HEK293T (cell line): Measurements from ENCODE around the gene RARA.

Source experiments
- CTCF ChIA-PET: fragments of 350-600 bp; formaldehyde crosslinking; extraction: SDS; loops from one replicate; lab custom pipeline; 2021; ENCODE audit warnings: antibody characterized with exemption, inconsistent platforms; lab: Yijun Ruan, JAX
- POLR2A ChIA-PET: fragments of 350-600 bp; formaldehyde crosslinking; extraction: SDS; loops from one replicate; lab custom pipeline; 2020; ENCODE audit warnings: antibody characterized with exemption, inconsistent platforms; lab: Yijun Ruan, JAX
- DNase-seq: peaks from one replicate; pipeline ENCODE4 v3.0.0; 2012; ENCODE audit warnings: mixed read lengths; ENCODE audit errors: extremely low spot score
- ARNT ChIP-seq: fragments of 450-650 bp; IDR thresholded peaks from 2 replicates; pipeline ENCODE4 v1.6.1; 2017; ENCODE audit warnings: mild to moderate bottlenecking
- BHLHE40 ChIP-seq: fragments of 450-650 bp; IDR thresholded peaks from 2 replicates; pipeline ENCODE4 v1.6.1; 2016; ENCODE audit warnings: mild to moderate bottlenecking, moderate library complexity, borderline replicate concordance
- CTBP1 ChIP-seq: fragments of 450-650 bp; IDR thresholded peaks from 2 replicates; pipeline ENCODE4 v1.6.1; 2016; ENCODE audit warnings: borderline replicate concordance
- ELF4 ChIP-seq: fragments of 450-650 bp; IDR thresholded peaks from 2 replicates; pipeline ENCODE4 v1.6.1; 2017; ENCODE audit warnings: antibody characterized with exemption
- FOXA1 ChIP-seq: fragments of 450-650 bp; IDR thresholded peaks from 2 replicates; pipeline ENCODE4 v1.6.1; 2016; ENCODE audit warnings: mild to moderate bottlenecking
- FOXK2 ChIP-seq: fragments of 450-650 bp; IDR thresholded peaks from 2 replicates; pipeline ENCODE4 v1.6.1; 2016; ENCODE audit warnings: mild to moderate bottlenecking
- FOXM1 ChIP-seq: fragments of 450-650 bp; IDR thresholded peaks from 2 replicates; pipeline ENCODE4 v1.6.1; 2017; ENCODE audit warnings: mild to moderate bottlenecking, borderline replicate concordance
- HDGF ChIP-seq: fragments of 450-650 bp; IDR thresholded peaks from 2 replicates; pipeline ENCODE4 v1.6.1; 2017; ENCODE audit warnings: antibody characterized with exemption, borderline replicate concordance
- L3MBTL2 ChIP-seq: fragments of 450-650 bp; conservative IDR thresholded peaks from 2 replicates; pipeline ENCODE4 v1.6.1; 2016; ENCODE audit warnings: mild to moderate bottlenecking
- LEF1 ChIP-seq: fragments of 450-650 bp; IDR thresholded peaks from 2 replicates; pipeline ENCODE4 v1.6.1; 2017; ENCODE audit warnings: mild to moderate bottlenecking, borderline replicate concordance
- NFRKB ChIP-seq: fragments of 450-650 bp; IDR thresholded peaks from 2 replicates; pipeline ENCODE4 v1.6.1; 2016; ENCODE audit warnings: mild to moderate bottlenecking, moderate library complexity
- PKNOX1 ChIP-seq: fragments of 450-650 bp; IDR thresholded peaks from 2 replicates; pipeline ENCODE4 v1.6.1; 2016
- SP1 ChIP-seq: fragments of 450-650 bp; IDR thresholded peaks from 2 replicates; pipeline ENCODE4 v1.6.1; 2017
- SUZ12 ChIP-seq: fragments of 450-650 bp; IDR thresholded peaks from 2 replicates; pipeline ENCODE4 v1.6.1; 2016; ENCODE audit warnings: mild to moderate bottlenecking
- TARDBP ChIP-seq: fragments of 450-650 bp; IDR thresholded peaks from 2 replicates; pipeline ENCODE4 v1.6.1; 2016
- ZNF384 ChIP-seq: fragments of 450-650 bp; IDR thresholded peaks from 2 replicates; pipeline ENCODE4 v1.6.1; 2016

RARA gene

GRCh38 chr17:40360091-40360490 is 51.1 kb downstream of the RARA start:
- ChIA-PET POLR2A (interaction anchor here (1.3 kb wide), 1 partner anchor 58 kb away, joined by 4 read pairs; the partner anchor contains the start of gene TOP2A), CTCF (interaction anchor here (0.5 to 6.6 kb wide), 3 partner anchors 36 to 174 kb away, joined by 3 to 36 read pairs (median 5); no protein-coding TSS in a partner anchor)
- TF ChIP-seq FOXA1 (no peak), CTBP1 (no peak), SUZ12 (no peak), ZNF384 (no peak), ELF4 (no peak), LEF1 (no peak), FOXK2 (no peak), SP1 (no peak), FOXM1 (no peak), L3MBTL2 (no peak), ARNT (no peak), TARDBP (no peak), PKNOX1 (no peak)
- no peak for DNase-seq

GRCh38 chr17:40361063-40361924 is 52.3 kb downstream of the RARA start:
- no peak for DNase-seq
- TF ChIP-seq NFRKB (no peak), ELF4 (no peak), LEF1 (no peak), SP1 (no peak), FOXA1 (no peak), TARDBP (no peak), SUZ12 (no peak), FOXK2 (no peak), CTBP1 (no peak), ARNT (no peak), PKNOX1 (no peak), FOXM1 (no peak), HDGF (no peak)
- CTCF ChIA-PET: interaction anchor here (0.6 to 6.6 kb wide), 8 partner anchors 13 to 199 kb away, joined by 3 to 36 read pairs (median 3); no protein-coding TSS in a partner anchor
- POLR2A ChIA-PET: interaction anchor here (1.1 to 2.4 kb wide), 7 partner anchors 14 to 179 kb away, joined by 3 to 11 read pairs (median 4); partner anchors contain the start of gene TOP2A

- CTCF ChIA-PET: interaction anchor here (0.6 to 6.6 kb wide), 10 partner anchors 14 to 198 kb away, joined by 3 to 36 read pairs (median 4); partner anchors contain the start of gene TOP2A
- no peak for TF ChIP-seq FOXA1
- no peak for TF ChIP-seq FOXK2
- no peak for TF ChIP-seq PKNOX1
- no peak for TF ChIP-seq FOXM1
- no peak for TF ChIP-seq SUZ12
- no peak for TF ChIP-seq L3MBTL2
- TF ChIP-seq TARDBP: no peak
- TF ChIP-seq BHLHE40: no peak
- TF ChIP-seq SP1: no peak
- no peak for TF ChIP-seq HDGF
- TF ChIP-seq ELF4: no peak
- no peak for TF ChIP-seq ZNF384
- no peak for TF ChIP-seq ARNT
- TF ChIP-seq CTBP1: no peak
- TF ChIP-seq NFRKB: no peak
- no peak for TF ChIP-seq LEF1
- DNase-seq: no peak
- POLR2A ChIA-PET: interaction anchor here (0.6 to 2.4 kb wide), 16 partner anchors 14 to 178 kb away, joined by 3 to 20 read pairs (median 4); partner anchors contain the start of gene TOP2A
Measured at GRCh38 chr17:40361925-40362695, 53.1 kb downstream of the RARA start.

- CTCF ChIA-PET: interaction anchor here (0.8 to 6.6 kb wide), 7 partner anchors 14 to 198 kb away, joined by 3 to 36 read pairs (median 4); partner anchors contain the start of gene TOP2A
- POLR2A ChIA-PET: interaction anchor here (0.6 to 2.4 kb wide), 15 partner anchors 13 to 177 kb away, joined by 3 to 20 read pairs (median 4); partner anchors contain the start of gene TOP2A
- TF ChIP-seq FOXK2: no peak
- no peak for TF ChIP-seq FOXA1
- TF ChIP-seq L3MBTL2: peak; percentile 77
- DNase-seq: peak; percentile 79
Measured at GRCh38 chr17:40362696-40363110, 53.7 kb downstream of the RARA start.
